Fibroblast of skin of left biceps (primary cell): Measurements from ENCODE around the gene DDX52.
A peak's percentile ranks its signal among the peaks of the same experiment; 100 is the strongest.
"Not testable (repeated sequence)": the region's sequence is repeated elsewhere in the genome, so short reads cannot be mapped to it uniquely, and the experiment has no call there.

Experiments used
- DNase-seq, 2 experiments: peaks; one replicate each; pipeline ENCODE4 v3.0.0-alpha.2; 2013; ENCODE audit warnings: low read depth in 2 of 2

The DDX52 gene

DNA sequence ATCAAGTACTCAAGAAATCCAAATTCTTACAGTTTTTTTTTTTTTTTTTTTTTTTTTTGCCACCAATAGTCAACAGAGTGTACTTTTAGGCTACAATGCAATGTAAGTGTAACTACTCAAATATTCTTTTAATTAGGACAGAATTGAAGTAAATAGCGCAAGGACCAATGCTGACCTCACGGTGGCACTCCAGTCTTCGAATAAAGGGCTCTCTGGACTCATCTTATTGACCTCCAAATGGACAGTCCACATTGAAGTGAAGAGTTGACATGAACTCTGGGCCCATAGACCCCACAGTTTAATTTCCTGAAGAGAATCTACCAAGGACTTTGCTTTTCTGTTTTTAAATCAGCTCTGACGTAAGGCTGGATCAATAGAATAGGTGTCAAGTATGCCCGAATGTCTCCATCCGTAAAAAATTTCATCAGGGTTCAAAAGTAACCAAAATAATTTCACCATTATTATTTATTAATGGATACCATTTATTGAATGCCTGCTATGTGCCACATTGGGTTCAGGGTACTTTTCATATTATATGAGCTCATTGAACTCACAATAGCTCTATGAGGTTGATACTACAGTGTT lies 7.3 kb upstream of the DDX52 start:
- no peak for DNase-seq

DNA sequence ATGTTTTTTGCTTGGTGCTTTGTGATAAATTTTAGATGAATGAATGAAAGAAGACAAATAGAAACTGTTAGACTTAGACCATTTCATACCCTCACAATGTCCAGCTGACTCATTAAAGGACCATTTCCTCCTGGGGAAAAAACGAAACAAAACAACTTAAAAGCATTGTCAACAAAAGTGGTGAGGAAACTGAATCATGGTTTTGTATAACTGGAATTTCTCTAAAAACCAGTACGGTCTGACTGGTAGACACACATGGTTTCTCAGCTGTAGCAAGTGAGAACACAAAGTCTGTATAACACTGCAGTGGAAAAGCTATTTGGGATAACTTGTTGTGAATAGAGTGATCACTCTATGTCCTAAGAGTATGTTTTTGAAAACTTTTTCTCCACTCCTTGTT lies 5.3 kb upstream of the DDX52 start:
- no peak for DNase-seq

DNA sequence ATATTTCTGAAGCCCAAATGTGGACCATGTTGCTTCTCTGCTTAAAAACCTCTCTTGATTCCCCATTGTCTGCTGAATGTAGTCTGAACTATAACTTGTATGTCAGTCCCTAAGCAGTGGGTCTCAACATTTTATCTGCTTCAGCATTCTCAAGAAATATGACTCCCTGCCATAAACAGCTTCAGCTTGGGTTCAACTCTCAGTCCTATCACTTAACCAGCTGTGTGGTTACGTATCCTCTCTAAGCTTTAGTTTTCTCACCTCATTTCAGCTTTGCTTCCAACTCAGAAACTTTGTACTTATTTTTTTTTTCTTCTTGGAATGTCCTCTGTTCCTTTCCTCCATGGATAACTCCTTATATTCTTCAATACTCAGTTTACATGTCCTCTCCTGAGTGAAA lies 4.6 kb upstream of the DDX52 start:
- DNase-seq = no peak

DNA sequence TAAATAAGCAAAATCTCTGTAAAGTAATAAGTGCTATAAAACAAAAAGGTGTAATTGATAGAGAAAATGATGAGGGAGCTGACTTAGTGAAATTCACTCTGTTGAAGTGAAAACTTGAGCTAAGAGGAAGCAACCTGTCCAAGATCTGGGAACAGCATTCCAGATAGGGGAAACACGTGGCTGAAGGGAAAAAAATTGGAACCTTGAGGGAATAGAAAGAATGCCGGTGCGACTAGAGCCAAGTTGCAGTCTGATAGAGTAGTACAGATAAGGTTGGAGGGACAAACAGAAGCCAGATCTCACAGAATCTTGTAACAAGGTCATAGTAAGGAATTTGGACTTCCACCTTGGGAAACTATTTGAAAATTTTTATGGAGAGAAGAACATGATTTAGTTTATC lies 623 bp upstream of the DDX52 start:
- no peak for DNase-seq

DNA sequence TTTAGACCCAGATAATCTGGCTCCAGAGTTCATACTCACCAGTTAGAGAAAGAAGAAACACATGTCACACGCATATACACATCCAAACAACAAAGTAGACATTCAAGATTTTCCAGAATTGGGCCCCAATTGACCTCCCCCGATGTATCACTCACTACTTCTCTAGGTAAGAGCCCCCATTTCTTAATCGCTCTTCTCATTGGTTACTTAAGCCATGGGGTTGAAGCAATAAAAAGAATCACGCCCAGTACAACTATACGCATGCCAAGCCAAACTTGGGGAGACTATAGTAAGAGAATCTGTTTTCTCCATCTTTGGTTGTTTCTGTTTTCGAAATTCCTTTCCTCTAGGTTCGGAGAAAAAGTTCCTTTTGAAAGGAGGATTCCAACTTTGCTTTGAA lies 565 bp downstream of the DDX52 start:
- DNase-seq = no peak

DNA sequence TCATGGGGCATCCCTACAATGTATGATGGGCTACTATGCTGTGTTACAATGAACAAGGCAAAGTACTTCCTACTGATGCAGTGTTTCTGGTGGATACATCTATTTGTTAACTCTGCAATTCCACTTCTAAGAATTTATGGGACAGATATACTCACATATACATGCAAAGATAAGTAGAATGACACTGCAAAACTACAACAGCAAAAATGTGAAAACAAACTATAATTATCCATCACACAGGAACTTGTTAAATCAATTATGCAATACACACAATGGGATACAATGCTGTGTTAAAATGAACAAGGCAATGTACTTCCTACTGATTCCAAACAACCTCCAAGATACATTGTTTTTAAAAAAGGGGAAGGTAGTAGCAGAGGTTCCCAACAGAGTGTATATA lies 3.2 kb downstream of the DDX52 start:
- no peak for DNase-seq

DNA sequence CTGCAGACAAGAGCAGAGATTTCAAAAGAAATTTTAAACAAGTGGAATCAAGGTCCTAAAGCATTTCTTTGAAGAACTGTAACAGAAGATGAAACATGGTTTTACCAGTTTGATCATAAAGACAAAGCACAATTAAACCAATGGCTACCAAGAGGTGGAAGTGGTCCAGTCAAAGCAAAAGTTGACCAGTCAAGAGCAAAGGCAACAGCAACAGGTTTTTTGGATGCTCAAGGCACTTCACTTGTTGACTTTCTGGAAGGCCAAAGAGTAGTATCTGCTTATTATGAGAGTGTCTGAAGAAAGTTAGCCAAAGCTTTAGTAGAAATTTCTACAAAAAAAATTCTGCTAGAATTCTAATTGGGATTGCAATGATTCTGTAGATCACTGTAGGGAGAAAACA lies 5.3 kb downstream of the DDX52 start:
- DNase-seq = no peak

DNA sequence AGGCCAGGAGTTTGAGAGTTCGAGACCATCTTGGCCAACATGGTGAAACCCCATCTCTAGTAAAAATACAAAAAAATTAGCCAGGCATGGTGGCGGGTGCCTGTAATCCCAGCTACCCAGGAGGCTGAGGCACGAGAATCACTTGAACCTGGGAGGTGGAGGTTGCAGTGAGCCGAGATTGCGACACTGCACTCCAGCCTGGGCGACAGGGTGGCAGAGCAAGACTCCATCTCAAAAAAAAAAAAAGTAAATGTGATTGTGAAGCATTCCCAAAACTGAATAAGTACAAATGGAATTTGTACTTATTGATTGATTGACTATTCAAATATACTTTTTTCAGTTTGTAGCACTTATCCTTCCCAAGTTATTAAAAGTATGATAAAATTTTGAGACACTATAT lies 26.8 kb downstream of the DDX52 start:
- not testable (repeated sequence) for DNase-seq

DNA sequence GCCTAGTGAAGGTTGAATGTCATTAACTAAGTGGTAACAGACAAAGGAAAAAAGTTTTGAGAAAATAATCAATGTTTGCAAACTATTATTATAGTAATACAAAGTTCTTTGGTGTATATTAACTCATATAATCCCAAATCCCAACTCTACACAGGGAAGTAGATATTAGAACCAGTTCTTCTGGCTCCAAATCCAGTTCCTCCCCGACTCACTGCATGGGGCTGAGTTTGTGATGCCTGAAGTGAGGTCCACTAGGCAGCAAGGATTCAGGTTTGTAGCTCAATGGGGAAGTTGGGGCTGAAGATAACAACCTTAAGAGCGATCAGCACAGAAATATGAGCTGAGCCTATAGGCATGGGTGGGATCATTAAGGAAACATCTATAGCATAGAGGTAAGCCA lies 28.4 kb downstream of the DDX52 start:
- no peak for DNase-seq

DNA sequence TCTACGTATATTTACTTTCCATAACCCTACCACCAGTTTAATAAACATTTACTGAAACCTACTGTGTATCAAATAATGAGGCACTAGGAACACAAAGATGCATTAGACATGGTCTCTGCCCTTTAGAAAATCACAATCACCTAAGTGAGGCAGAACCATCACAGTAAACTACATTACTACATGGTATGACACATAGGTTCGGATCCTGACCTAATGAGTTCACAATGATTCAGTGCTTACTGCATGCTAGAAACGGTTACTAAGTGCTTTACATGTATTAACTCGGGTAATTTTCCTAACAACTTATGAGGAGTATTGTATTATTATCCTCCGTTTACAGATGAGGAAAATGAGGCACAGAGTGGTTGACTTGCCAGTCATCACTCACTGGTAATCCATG lies 28.9 kb downstream of the DDX52 start:
- DNase-seq = peak in 1 of 2 experiments; percentile 19

DNA sequence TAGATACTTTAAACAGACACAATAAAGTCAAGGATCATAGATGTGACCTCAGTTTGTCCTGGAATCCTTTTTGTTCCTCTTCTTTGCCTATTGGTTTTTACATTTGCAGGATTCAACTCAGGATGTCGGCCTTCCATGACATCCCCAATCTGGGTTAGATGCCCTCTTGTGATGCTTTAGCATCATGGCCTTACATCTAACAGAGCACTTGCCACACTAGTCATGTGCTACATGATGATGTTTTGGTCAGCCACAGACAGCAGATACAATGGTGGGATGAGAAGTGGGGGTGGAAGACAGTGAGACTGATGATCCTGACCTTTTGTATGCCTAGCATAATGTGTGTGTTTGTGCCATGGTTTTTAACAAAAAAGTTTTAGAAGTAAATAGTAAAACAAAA lies 32.3 kb downstream of the DDX52 start:
- no peak for DNase-seq

DNA sequence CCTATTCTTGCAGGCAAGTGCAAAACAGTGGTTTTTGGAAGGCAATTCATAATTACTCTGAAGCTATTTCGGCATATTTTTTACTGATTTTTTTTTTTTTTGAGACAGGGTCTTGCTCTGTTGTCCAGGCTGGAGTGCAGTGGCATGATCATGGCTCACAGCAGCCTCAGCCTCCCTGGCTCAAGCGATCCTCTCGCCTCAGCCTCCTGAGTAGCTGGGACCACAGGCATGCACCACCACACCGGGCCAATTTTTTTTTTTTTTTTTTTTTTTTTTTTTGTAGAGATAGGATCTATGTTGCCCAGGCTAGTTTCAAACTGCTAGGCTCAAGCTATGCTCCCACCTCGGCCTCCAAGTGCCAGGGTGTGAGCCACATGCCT lies 33.2 kb downstream of the DDX52 start:
- DNase-seq = not testable (repeated sequence)

DNA sequence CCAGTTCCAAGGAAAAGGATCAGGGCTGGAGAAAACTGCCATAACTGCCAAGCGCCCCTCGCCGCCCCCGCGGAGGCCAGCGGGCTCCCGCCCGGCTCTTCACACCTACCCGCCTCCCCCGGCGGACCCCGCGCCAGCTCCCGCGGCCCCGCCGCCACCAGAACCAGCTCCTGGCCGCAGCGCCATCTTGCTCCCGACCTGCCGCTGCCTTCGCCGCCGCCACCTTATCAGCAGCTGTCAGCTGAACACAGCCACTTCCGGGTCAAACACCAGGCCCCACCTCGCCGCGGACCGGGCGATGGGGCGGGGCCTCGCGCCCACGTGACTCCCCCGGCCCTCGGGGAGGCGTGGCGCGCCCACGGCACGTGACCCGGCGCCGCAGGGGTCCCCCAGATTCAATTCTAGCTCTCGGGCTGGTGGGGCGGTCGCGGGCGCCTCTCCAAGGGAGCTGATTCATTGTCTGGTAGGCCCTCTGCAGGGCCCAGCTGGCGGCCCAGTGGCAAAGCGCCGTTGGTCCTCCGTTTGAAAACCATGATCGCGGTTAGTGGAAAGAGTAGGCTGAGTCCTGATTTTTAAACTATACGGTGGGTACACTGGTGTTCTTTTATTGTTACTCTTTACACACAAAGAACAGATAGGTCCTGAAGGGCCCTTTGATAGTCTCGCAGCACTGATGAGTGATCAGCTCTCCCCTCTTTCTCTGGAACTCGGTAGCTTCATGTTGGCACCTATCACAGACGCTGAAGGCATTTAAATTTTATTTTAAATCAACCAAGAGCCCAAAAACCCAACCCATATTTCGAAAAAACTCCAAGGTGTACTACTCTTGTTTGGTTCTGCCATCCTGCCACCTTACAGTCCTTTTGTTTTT lies 33.8 kb downstream of the DDX52 start, which contains the start of gene SYNRG:
SYNRG (minus strand) TSS at position 249 of the 871 bp plus-strand sequence; CDS start at position 186, 63 bp downstream.
- DNase-seq = peak; percentile 93 to 95

DNA sequence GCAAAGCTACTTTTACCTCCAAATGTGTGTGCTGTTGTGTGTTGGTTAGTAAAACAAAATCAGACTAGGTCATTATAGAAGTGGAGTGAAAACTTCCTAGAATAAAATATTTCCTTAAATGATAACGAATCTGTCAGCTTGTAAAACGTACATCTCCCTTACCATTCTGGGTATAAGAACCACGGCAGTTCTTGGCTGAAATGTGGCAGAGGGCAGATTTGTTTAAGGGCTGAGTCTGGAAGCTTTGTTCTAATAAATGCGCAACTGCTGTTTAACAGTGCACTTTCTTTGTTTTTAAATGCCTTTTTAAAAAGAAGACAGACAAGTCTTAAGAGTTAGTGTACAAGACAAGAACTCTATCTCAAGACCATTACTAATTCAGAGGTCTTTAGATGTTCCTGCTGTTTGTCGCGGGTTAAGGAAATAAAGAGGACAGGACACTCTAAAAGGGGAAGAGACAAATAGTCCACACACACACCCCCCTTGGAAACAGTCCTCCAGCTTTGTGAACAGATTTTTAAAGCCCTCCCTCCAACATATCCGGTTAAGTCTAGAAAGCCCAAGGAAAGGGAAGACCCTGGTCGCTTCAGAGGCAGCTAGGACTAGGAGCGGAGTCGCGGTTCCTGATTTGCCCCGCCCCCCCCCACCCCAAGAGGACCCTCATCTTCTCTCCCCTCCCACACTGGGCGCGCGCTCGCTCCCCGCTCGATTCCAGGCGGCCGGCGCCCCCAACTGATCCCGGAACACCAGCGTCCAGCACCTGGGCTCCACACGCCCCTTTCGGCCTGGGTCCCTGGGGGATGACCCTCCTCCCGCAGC lies 34.7 kb downstream of the DDX52 start:
- DNase-seq = peak in 1 of 2 experiments; percentile 3

DNA sequence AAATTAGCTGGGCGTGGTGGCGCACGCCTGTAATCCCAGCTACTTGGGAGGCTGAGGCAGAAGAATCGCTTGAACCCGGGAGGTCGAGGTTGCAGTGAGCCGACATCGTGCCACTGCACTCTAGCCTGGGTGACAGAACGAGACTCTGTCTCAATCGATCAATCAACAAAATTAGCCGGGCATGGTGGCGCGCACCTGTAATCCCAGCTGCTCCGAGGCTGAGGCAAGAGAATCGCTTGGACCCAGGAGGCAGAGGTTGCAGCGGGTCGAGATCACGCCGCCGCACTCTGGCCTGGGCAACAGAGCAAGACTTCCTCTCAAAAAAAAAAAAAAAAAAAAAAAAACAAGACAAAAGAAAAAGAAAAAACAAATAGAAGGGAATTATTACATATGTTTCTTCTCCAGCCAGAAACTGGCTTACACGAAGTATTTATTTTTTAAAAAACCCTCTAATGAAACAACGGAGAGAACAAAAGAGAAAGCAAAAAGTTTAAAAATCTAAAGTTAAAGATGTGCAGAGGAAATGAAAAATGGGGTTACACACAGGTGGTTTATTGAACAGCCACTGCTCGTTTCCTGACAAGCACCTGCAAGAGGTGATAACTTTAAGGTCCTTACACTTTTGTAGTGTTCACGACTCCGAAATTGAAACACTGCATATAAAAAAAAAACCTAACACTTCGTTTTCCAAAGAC lies 35.5 kb downstream of the DDX52 start:
- no peak for DNase-seq

DNA sequence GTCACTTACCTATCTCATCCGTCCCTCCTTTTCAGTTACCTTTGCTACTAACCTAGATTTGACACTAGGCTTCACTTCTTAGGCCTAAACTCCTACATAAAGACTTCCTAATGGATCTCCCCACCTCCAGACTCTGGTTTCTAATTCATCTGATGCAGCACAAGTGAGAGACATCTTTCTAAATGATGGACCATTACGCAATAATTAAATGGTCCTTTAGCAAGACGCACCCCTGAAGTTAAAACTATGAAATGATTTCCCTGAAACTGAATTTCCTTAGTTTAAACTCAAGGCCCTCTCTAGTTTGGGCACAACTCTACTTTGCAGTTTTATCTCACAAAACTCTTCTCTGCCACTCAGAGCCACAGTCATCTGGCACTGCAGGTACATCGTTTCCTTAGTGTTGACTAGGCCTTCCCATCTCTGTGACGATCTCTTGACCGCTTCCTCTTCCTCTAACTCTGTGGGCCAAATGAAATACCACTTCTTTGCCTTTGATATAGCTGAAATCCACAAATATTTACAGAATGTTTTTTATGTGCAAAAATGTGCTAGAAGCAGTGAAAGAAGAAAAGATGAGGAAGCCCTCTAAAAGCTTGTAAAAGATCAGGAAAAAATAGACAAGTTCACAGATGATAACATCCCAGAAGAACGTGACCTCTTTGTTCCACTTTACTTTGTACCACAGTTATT lies 37.3 kb downstream of the DDX52 start:
- no peak for DNase-seq

DNA sequence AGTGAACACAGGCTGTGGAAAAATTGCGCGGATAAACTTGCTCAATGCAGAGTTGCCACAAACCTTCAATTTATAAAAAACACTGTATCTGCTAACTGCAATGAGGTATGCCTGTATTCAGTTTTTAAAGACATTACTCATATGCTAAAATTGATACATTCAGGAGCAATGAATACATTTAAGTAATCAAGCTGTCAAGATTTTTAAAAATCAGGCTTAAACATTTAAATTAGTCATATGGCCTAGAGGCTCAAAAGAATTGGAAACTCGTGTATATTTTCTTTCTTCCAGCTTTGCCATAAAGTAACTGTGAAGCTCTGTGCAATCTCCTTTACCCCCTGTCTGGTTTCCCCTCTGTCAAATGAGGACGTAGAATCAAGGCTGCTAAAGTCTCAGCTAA lies 38.2 kb downstream of the DDX52 start:
- DNase-seq = no peak

DNA sequence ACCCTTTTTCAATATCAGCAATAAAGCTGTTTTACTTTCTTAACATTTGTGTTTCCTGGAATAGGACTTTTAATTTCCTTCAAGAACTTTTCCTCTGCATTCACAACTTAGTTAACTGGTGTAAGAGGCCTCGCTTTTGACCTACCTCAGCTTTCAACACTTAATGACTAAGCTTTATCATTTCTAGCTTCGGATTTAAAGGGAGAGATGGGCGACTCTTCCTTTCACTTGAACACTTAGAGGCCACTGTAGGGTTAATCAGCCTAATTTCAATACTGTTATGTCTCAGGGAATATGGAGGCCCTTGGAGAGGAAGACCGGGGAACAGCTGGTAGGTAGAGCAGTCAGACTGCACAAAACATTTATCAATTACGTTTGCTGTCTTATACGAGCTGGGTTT lies 38.7 kb downstream of the DDX52 start:
- no peak for DNase-seq

DNA sequence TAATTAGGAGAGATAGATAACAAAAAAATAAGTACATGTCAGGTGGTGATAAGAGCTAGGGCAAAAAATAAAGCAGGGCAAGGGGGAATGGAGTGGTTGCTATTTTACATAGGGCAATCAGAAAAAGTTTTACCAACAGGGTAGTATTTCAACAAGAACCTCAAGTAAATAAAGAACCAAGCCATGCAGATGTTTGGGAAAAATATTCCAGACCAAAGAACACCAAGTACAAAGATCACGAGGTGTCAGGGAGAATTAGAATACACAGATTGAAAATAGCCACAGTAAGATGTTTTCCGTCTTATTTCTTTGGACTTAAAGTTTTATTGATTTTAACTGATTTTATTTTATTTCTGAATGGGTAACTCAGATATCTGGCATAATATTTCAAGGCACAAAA lies 45.1 kb downstream of the DDX52 start:
- no peak for DNase-seq

DNA sequence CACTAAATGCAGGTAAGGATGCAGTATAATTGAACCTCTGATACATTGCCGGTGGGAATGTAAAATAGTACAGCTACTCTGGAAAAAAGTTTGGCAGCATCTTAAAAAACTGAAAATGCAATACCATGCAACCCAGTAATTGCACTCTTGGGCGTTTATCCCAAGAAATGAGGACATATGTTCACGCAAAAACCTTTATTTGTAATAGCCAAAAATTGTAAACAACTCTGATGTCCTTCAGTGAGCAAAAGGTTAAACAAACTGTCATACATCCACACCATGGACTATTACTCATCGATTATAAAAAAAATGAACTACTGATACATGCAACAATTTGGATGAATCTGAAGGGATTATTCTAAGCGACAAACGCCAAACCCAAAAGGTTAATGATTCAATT lies 51.0 kb downstream of the DDX52 start:
- no peak for DNase-seq

DNA sequence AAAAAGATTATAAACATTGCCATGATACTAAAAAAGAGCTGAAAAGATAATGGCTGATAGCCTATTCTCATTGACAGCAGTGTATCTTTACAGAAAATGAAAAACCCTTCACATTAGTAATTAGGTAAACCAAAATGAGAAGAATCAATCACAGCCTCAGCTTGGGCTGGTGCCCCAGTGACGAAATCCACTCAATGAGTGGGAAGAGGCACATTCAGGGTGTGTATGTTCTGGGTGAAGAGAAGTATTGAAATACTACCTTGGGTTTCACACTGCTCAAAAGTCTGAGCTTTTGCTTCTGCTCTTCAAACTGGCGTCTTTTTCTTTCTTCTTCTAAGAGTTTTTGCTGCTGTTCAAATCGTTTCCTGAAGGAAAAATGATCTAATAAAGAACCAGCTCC lies 58.2 kb downstream of the DDX52 start:
- no peak for DNase-seq
